ENCODE results near the gene NDUFB7.

DNA sequence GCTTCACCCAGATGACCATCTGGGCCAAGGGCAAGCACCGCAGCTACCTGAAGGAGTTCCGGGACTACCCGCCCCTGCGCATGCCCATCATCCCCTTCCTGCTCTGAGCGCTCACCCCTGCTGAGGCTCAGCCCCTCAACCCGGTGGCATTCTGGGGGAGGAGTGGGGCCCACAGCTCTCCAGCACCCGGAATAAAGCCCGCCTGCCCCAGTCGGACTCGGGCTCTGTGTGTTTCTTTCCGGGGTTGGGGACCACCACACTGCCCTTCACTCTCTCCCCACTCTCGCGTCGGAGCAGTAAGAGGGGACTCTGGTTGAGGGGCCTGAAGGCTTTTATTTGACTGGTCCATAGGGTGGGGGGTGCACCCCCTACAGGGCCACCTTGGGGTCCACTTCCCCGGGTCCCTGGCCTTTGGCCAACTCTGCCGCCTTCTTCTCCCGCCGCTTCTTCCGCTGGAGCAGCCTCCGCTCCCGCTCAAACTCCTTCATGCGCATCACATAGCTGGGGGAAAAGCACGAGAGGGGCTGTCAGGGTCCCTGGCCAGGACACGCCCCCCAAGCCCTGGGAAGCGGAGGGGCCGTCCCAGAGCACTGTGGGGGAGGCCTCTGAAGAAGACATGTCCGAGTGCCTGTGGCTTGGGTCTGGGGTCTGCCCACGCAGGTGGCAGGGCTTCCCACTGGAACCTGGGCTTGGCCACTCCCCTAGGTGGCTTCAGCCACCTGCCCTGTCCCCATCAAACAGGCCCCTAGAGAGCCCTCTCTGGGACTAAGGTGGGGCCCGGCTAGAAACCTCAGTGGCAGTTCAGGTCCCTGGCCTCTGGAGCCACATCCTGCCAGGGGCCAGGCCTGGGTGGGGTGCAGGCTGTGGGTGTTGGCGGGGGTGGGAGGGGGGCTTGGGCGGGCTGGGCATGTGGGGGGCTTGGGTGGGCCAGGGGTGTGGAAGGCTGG is 5.8 kb downstream of the NDUFB7 start:
- TF ChIP-seq, protein P1, sequence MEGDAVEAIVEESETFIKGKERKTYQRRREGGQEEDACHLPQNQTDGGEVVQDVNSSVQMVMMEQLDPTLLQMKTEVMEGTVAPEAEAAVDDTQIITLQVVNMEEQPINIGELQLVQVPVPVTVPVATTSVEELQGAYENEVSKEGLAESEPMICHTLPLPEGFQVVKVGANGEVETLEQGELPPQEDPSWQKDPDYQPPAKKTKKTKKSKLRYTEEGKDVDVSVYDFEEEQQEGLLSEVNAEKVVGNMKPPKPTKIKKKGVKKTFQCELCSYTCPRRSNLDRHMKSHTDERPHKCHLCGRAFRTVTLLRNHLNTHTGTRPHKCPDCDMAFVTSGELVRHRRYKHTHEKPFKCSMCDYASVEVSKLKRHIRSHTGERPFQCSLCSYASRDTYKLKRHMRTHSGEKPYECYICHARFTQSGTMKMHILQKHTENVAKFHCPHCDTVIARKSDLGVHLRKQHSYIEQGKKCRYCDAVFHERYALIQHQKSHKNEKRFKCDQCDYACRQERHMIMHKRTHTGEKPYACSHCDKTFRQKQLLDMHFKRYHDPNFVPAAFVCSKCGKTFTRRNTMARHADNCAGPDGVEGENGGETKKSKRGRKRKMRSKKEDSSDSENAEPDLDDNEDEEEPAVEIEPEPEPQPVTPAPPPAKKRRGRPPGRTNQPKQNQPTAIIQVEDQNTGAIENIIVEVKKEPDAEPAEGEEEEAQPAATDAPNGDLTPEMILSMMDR (IDR thresholded peaks at IDR 0.05), result no peak
- TF ChIP-seq, protein P2, sequence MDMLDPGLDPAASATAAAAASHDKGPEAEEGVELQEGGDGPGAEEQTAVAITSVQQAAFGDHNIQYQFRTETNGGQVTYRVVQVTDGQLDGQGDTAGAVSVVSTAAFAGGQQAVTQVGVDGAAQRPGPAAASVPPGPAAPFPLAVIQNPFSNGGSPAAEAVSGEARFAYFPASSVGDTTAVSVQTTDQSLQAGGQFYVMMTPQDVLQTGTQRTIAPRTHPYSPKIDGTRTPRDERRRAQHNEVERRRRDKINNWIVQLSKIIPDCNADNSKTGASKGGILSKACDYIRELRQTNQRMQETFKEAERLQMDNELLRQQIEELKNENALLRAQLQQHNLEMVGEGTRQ (CRISPR knock-in tag; IDR thresholded peaks at IDR 0.05), result no peak
- no peak for TF ChIP-seq KAT7 (CRISPR knock-in tag; IDR thresholded peaks at IDR 0.05; ENCODE audit: borderline replicate concordance)
- no peak for TF ChIP-seq NFYB (CRISPR knock-in tag; conservative IDR thresholded peaks at IDR 0.05; ENCODE audit: low read depth)

Measured in WTC11 (cell line).